OCI-LY3 (cell line): ENCODE results near the gene RBM22.

Experiments
- H2AFZ ChIP-seq: fragments of 200-600, 300-600 bp; shearing (Covaris generic); 2 replicates; pipeline ENCODE4 v1.6.0; 2014; ENCODE audit warnings: antibody characterized with exemption, low read depth, low read length
- H3K27ac ChIP-seq: fragments of 200-600, 300-600 bp; sonication (generic); 2 replicates; pipeline ENCODE4 v1.5.1; 2014; ENCODE audit warnings: mild to moderate bottlenecking, low read length, moderate library complexity, mixed read lengths
- H3K27me3 ChIP-seq: fragments of 200-600, 300-600 bp; sonication (generic); 2 replicates; pipeline ENCODE4 v1.6.1; 2014; ENCODE audit warnings: low read depth, low read length, mixed read lengths
- H3K36me3 ChIP-seq: fragments of 200-600, 300-600 bp; sonication (generic); replicated peaks from 2 replicates; pipeline ENCODE3; 2014; ENCODE audit warnings: low read depth, low read length, mixed read lengths
- H3K4me1 ChIP-seq: fragments of 300-600, 200-600 bp; sonication (generic); 2 replicates; pipeline ENCODE4 v1.6.1; 2014; ENCODE audit warnings: low read length, mixed read lengths
- H3K4me2 ChIP-seq: fragments of 200-600, 300-600 bp; sonication (generic); 2 replicates; pipeline ENCODE4 v1.6.1; 2014; ENCODE audit warnings: low read length, mixed read lengths
- H3K4me3 ChIP-seq: fragments of 300-600, 200-600 bp; sonication (generic); 2 replicates; pipeline ENCODE4 v1.5.1; 2014; ENCODE audit warnings: antibody characterized with exemption, mild to moderate bottlenecking, low read length, moderate library complexity
- H3K79me2 ChIP-seq: fragments of 300-600, 200-600 bp; shearing (Covaris generic); 2 replicates; pipeline ENCODE4 v1.6.1; 2014; ENCODE audit warnings: mild to moderate bottlenecking, low read length, mixed read lengths
- H3K9ac ChIP-seq: fragments of 300-600, 200-600 bp; shearing (Covaris generic); 2 replicates; pipeline ENCODE4 v1.6.0; 2014; ENCODE audit warnings: mild to moderate bottlenecking, low read length, moderate library complexity
- H3K9me3 ChIP-seq: fragments of 200-600, 300-600 bp; shearing (Covaris generic); 2 replicates; pipeline ENCODE4 v1.6.1; 2014; ENCODE audit warnings: low read length, mixed read lengths; ENCODE audit not compliant: insufficient read depth
- H4K20me1 ChIP-seq: fragments of 200-600, 300-600 bp; sonication (generic); 2 replicates; pipeline ENCODE4 v1.6.1; 2016; ENCODE audit warnings: low read length, mixed read lengths; ENCODE audit not compliant: insufficient read depth
- EZH2phosphoT487 ChIP-seq: fragments of 200-600 bp; shearing (Covaris generic); IDR thresholded peaks from 2 replicates; pipeline ENCODE4 v1.6.1; 2018; ENCODE audit warnings: antibody characterized with exemption, mixed run types, low read depth
- TF ChIP-seq, protein P1 (sequence below): fragments of 200-600, 300-600 bp; sonication (generic); IDR thresholded peaks from 2 replicates; pipeline ENCODE4 v1.5.1; 2014; ENCODE audit warnings: antibody characterized with exemption, low read length, low read depth

Gene RBM22

GRCh38 chr5:150670275-150670947 is 30.5 kb downstream of the RBM22 start:
- no peak overlapping the region for H3K27ac ChIP-seq
- no peak overlapping the region for H3K9ac ChIP-seq
- no peaks in the 10 kb centered on the region for H3K79me2 ChIP-seq
- no peaks in the 10 kb centered on the region for H3K27me3 ChIP-seq
- H3K4me3 ChIP-seq = no peak overlapping the region
- no peak overlapping the region for H2AFZ ChIP-seq
- TF ChIP-seq EZH2phosphoT487 = no peak
- TF ChIP-seq, protein P1, sequence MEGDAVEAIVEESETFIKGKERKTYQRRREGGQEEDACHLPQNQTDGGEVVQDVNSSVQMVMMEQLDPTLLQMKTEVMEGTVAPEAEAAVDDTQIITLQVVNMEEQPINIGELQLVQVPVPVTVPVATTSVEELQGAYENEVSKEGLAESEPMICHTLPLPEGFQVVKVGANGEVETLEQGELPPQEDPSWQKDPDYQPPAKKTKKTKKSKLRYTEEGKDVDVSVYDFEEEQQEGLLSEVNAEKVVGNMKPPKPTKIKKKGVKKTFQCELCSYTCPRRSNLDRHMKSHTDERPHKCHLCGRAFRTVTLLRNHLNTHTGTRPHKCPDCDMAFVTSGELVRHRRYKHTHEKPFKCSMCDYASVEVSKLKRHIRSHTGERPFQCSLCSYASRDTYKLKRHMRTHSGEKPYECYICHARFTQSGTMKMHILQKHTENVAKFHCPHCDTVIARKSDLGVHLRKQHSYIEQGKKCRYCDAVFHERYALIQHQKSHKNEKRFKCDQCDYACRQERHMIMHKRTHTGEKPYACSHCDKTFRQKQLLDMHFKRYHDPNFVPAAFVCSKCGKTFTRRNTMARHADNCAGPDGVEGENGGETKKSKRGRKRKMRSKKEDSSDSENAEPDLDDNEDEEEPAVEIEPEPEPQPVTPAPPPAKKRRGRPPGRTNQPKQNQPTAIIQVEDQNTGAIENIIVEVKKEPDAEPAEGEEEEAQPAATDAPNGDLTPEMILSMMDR = no peak
- no peak overlapping the region for H3K4me2 ChIP-seq
- H3K9me3 ChIP-seq = no peaks in the 10 kb centered on the region
- H4K20me1 ChIP-seq = no peaks in the 10 kb centered on the region
- no peaks in the 10 kb centered on the region for H3K4me1 ChIP-seq
- no peaks in the 10 kb centered on the region for H3K36me3 ChIP-seq

DNA sequence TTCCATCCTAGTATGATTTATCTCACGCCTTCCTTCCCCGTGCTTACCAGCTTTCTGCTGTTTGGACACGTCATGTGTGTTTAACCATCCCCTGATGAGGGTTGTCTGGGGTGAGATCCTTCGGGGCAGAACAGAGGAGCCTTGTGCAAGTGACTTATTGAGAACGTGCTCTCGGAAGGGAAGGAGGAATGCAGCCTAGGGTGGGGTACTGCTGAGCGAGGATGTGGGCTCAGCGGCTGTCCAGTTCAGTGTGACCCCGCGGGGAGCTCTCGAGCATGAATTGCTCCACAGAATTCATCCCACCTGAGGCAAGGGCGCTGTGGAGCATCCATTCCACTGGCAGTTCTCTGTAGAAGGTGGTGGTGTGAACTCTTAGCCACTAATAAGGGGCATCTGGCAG is 35.8 kb downstream of the RBM22 start:
- Histone ChIP-seq H3K9ac (no peak overlapping the region), H3K79me2 (no peaks in the 10 kb centered on the region)

DNA sequence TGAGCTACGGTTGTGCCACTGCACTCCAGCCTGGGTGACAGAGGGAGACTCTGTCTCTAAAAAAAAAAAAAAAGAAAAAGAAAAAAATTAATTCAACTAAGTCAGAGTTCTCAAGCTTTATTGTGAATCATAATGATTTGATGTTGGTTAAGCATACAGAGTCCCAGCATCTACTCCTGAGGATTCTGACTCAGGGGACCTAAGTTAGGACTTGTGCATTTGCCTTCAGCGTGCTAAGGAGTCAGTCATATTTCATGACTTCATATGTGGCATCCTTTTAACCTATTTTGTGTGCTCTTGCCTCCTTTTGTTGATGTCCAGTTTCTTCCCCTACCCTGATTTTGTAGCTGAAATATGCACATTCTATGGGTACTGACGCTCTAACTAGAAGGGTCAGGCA is 36.9 kb downstream of the RBM22 start:
- Histone ChIP-seq H2AFZ (no peak overlapping the region), H3K9me3 (no peaks in the 10 kb centered on the region), H3K36me3 (no peaks in the 10 kb centered on the region), H3K27ac (no peak overlapping the region), H3K4me3 (no peak overlapping the region), H3K9ac (no peak overlapping the region), H4K20me1 (no peaks in the 10 kb centered on the region), H3K4me1 (no peaks in the 10 kb centered on the region), H3K27me3 (peaks cover 4% of the 10 kb centered on the region), H3K79me2 (no peaks in the 10 kb centered on the region), H3K4me2 (no peak overlapping the region)
- TF ChIP-seq EZH2phosphoT487 = no peak
- TF ChIP-seq, protein P1 = no peak

More for the DNA sequence above, 35.8 kb downstream of the RBM22 start:
- Histone ChIP-seq H3K4me3 (no peak overlapping the region), H3K4me2 (no peak overlapping the region), H3K27me3 (peaks cover 4% of the 10 kb centered on the region), H3K36me3 (no peaks in the 10 kb centered on the region), H2AFZ (no peak overlapping the region), H3K4me1 (no peaks in the 10 kb centered on the region), H3K9me3 (no peaks in the 10 kb centered on the region), H4K20me1 (no peaks in the 10 kb centered on the region), H3K27ac (no peak overlapping the region)
- TF ChIP-seq, protein P1 = no peak
- no peak for TF ChIP-seq EZH2phosphoT487

GRCh38 chr5:150662731-150663516 is 37.9 kb downstream of the RBM22 start:
- Histone ChIP-seq H3K4me2 (no peak overlapping the region), H3K27ac (no peak overlapping the region), H3K79me2 (no peaks in the 10 kb centered on the region), H3K9ac (no peak overlapping the region), H3K4me3 (no peak overlapping the region), H3K9me3 (no peaks in the 10 kb centered on the region), H3K4me1 (no peaks in the 10 kb centered on the region), H3K36me3 (no peaks in the 10 kb centered on the region), H2AFZ (no peak overlapping the region), H3K27me3 (peaks cover 4% of the 10 kb centered on the region), H4K20me1 (no peaks in the 10 kb centered on the region)
- no peak for TF ChIP-seq EZH2phosphoT487
- TF ChIP-seq, protein P1 = no peak
